GM12891 (cell line): ENCODE results near the gene C19orf33.

Source experiments
- POLR2A ChIP-seq: IDR thresholded peaks from 2 replicates; pipeline ENCODE4 v1.6.1; 2011; ENCODE audit warnings: low read depth, low read length, control low read depth
- POLR2AphosphoS5 ChIP-seq: IDR thresholded peaks from 2 replicates; pipeline ENCODE4 v1.6.1; 2011; ENCODE audit warnings: low read depth, low read length, control low read depth
- POU2F2 ChIP-seq: IDR thresholded peaks from 2 replicates; pipeline ENCODE4 v1.6.1; 2011; ENCODE audit warnings: low read depth, mild to moderate bottlenecking, control low read depth, low read length, moderate library complexity
- SPI1 ChIP-seq: IDR thresholded peaks from 2 replicates; pipeline ENCODE4 v1.6.1; 2011; ENCODE audit warnings: low read depth, low read length, control low read depth
- TAF1 ChIP-seq: IDR thresholded peaks from 2 replicates; pipeline ENCODE4 v1.6.1; 2011; ENCODE audit warnings: low read depth, low read length, control low read depth

DNA sequence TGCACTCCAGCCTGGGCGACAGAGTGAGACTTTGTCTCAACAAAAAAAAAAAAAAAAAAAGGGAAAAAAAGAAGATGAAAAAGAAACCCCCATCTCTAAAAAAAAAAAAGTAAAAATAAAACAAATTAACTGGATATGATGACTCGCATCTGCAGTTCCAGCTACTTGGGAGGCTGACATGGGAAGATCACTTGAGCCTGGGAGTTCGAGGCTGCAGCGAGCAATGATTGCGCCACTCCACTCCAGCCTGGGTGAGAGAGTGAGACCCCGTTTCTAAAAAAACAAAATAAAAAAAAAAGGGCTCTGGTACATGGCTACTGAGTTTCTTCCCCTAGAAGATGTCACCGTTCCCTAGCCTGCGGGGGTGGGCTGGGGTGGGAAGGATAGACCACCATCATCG, 29.2 kb downstream of the C19orf33 start:
- TF ChIP-seq POLR2A (no peak), POLR2AphosphoS5 (no peak), TAF1 (no peak), POU2F2 (no peak), SPI1 (no peak)
